Cardiac muscle cell (in vitro differentiated cells and primary cell): ENCODE measurements around the gene GSTA2. TPM values are rescaled to one million over a fixed set of nuclear protein-coding genes. Genes with fewer than 3 reads are reported as not detected.

ENCODE experiments used
- DNase-seq, 2 donors: peaks; one replicate each; pipeline versions ENCODE4 v3.0.0 to v3.0.0-alpha.2; 2010 to 2017; ENCODE audit warnings: low read depth in 1 of 2, low spot score in 1 of 2
- H3K27ac ChIP-seq: fragments of 200-600 bp; sonication (generic); 2 replicates; pipeline ENCODE4 v1.5.1; 2016
- H3K27me3 ChIP-seq: fragments of 200-600 bp; sonication (generic); 2 replicates; pipeline ENCODE4 v1.6.0; 2016; ENCODE audit warnings: control low read depth
- H3K36me3 ChIP-seq: fragments of 200-600 bp; sonication (generic); 2 replicates; pipeline ENCODE4 v1.5.1; 2016; ENCODE audit warnings: control low read depth
- H3K4me1 ChIP-seq: fragments of 200-600 bp; sonication (generic); 2 replicates; pipeline ENCODE4 v1.8.1; 2017; ENCODE audit warnings: low read depth, mild to moderate bottlenecking, mixed run types
- H3K4me3 ChIP-seq: fragments of 200-600 bp; sonication (generic); 2 replicates; pipeline ENCODE4 v1.5.1; 2016; ENCODE audit warnings: mild to moderate bottlenecking
- H3K9me3 ChIP-seq: fragments of 200-600 bp; sonication (generic); 2 replicates; pipeline ENCODE4 v1.5.1; 2017; ENCODE audit warnings: low read depth, mild to moderate bottlenecking, control low read depth
- polyA plus RNA-seq: library from polyadenylated mRNA; unstranded; fragments of >200 nt; fragmentation: Nextera tagmentation; extraction: Ambion mirVana; gene quantifications from 2 replicates; pipeline ENCODE4 v1.2.1, GENCODE V29; 2016
- total RNA-seq: library from RNA; depleted of rRNA; stranded (reverse); fragments of >200 nt; gene quantifications from 2 replicates; pipeline ENCODE4 v1.2.3, GENCODE V29; 2016
- TF ChIP-seq, protein P1 (sequence below): IDR thresholded peaks from 2 replicates; pipeline ENCODE4 v1.5.1; 2012; ENCODE audit warnings: low read depth, mild to moderate bottlenecking, low read length

The GSTA2 gene
- total and polyA plus RNA-seq, 2 experiments from 2014 or later, result 0.24 TPM; not detected in 1

DNA sequence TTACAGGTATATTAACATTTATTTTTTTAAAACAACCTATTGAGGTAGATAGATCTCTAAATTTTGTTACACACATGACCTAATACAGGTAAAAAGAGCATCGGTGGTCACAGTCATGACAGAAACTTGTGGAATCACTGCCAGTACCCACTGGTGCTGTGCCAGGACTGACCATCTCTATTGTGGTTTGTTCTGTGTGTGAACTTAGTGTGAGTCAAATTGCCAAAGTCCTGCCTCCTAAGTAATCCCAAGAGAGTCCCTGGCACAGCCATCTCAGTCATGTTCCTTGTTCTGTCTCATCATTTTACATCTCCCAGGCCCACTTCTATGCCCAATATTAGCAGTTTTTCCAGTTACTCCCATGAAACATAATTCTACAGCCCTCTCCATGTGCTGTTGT, 21.4 kb downstream of the GSTA2 start:
- Histone ChIP-seq H3K36me3 (no peaks in the 10 kb centered on the region), H3K4me1 (no peaks in the 10 kb centered on the region), H3K9me3 (no peaks in the 10 kb centered on the region), H3K27me3 (no peaks in the 10 kb centered on the region), H3K4me3 (no peak overlapping the region), H3K27ac (no peak overlapping the region)
- no peak for DNase-seq
- TF ChIP-seq, protein P1, sequence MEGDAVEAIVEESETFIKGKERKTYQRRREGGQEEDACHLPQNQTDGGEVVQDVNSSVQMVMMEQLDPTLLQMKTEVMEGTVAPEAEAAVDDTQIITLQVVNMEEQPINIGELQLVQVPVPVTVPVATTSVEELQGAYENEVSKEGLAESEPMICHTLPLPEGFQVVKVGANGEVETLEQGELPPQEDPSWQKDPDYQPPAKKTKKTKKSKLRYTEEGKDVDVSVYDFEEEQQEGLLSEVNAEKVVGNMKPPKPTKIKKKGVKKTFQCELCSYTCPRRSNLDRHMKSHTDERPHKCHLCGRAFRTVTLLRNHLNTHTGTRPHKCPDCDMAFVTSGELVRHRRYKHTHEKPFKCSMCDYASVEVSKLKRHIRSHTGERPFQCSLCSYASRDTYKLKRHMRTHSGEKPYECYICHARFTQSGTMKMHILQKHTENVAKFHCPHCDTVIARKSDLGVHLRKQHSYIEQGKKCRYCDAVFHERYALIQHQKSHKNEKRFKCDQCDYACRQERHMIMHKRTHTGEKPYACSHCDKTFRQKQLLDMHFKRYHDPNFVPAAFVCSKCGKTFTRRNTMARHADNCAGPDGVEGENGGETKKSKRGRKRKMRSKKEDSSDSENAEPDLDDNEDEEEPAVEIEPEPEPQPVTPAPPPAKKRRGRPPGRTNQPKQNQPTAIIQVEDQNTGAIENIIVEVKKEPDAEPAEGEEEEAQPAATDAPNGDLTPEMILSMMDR, result no peak

DNA sequence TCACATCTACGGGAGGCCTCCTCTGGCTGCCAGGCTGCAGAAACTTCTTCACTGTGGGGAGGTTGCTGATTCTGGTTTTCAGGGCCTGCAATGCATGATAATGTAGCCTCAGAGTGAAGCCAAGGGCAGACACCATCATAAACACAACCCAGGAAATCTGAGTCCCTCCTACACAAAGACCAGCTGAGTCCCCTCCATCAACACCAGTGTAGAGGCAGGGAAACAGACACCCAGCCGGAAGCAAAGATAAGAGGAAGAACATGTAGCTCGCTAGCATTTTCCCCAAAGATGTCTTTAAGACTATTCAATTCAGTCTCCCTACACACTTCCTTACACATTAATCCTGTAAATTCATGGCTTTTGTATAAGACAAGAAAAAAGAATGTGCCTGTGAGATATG, 23.6 kb downstream of the GSTA2 start:
- DNase-seq, result peak in 1 of 2 donors; percentile 56
- TF ChIP-seq, protein P1, result no peak
- H3K9me3 ChIP-seq, result no peaks in the 10 kb centered on the region
- no peak overlapping the region for H3K4me3 ChIP-seq
- H3K36me3 ChIP-seq, result no peaks in the 10 kb centered on the region
- no peaks in the 10 kb centered on the region for H3K27me3 ChIP-seq
- no peak overlapping the region for H3K27ac ChIP-seq
- no peaks in the 10 kb centered on the region for H3K4me1 ChIP-seq

DNA sequence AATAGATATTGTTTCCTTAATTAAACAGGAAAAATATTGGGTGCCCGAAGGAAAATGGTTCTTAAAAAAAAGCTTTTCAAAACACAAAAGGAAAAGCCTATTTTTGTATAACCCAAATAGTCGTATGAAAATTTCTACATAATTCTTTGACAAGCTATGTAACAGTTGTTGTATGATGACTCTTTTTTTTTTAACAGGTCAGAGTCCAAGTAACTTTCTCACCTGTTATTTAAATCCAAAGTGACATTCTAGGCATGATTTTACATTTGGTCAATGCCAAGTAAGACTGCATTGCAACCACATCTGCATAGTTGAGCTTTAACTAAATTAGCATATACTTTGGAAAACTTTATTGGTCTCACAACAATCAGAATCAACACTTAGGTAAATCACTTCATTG, 24.1 kb downstream of the GSTA2 start:
- Histone ChIP-seq H3K27ac (no peak overlapping the region), H3K36me3 (no peaks in the 10 kb centered on the region), H3K4me3 (no peak overlapping the region), H3K9me3 (no peaks in the 10 kb centered on the region), H3K4me1 (no peaks in the 10 kb centered on the region), H3K27me3 (no peaks in the 10 kb centered on the region)
- TF ChIP-seq, protein P1, result no peak
- DNase-seq, result no peak

DNA sequence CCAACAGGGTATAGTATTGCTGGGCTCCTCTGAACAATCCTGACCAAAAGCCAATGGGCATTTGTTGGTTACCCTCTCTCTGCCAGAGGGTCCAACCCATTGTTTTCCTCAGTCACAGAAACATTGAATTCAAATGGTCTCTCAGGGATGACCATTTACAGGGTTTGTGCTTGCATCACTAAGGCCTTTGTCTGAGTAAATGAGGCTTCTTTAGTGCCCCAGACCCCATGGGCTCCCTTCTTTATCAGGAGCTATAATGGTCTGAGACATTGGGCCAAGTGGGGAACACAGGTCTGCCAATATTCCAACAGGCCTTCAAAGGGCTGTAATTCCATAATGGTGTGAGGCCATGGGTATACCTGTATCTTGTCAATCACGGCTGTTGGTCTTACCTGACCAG, 27.1 kb downstream of the GSTA2 start:
- Histone ChIP-seq H3K4me3 (no peak overlapping the region), H3K9me3 (no peaks in the 10 kb centered on the region), H3K4me1 (no peaks in the 10 kb centered on the region), H3K27ac (no peak overlapping the region), H3K36me3 (no peaks in the 10 kb centered on the region), H3K27me3 (no peaks in the 10 kb centered on the region)
- no peak for DNase-seq
- TF ChIP-seq, protein P1, result no peak

DNA sequence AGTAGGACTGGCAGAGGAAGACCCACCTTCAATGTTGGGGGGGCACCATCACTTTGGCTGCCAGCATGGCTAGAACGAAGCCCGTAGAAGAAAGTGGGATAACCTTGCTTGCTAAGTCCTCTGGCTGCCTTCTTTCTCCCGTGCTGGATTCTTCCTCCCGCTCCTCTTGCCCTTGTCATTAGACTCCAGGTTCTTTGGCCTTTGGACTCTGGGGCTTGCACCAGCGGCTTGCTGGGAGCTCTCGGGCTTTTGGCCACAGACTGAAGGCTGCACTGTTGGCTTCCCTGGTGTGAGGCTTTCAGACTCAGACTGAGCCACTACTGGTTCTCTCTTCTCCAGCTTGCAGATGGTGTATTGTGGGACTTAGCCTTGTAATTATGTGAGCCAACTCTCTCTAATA, 28.2 kb downstream of the GSTA2 start:
- H3K4me1 ChIP-seq, result no peaks in the 10 kb centered on the region
- no peaks in the 10 kb centered on the region for H3K27me3 ChIP-seq
- no peaks in the 10 kb centered on the region for H3K36me3 ChIP-seq
- TF ChIP-seq, protein P1, result no peak
- no peak overlapping the region for H3K4me3 ChIP-seq
- no peaks in the 10 kb centered on the region for H3K9me3 ChIP-seq
- no peak for DNase-seq
- no peak overlapping the region for H3K27ac ChIP-seq

DNA sequence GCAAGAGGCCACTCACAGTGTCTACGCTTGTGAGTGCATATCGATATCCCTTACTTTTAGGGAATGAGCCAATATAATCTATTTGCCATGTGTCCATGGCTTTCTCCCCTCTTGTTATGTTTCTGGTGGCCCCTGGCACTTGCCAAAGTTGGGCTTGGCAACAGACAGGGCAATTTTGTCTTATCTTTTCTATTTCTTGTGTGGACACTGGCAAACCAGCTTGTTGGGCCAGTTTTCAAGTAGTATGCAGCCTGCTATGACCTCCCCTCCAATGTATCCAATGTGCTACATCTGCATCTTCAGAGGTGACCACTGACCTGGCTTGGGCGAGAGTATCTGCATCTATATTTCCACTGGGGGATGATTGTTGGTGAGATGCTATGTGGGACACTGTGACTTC, 29.2 kb downstream of the GSTA2 start:
- Histone ChIP-seq H3K36me3 (no peaks in the 10 kb centered on the region), H3K27me3 (no peaks in the 10 kb centered on the region), H3K4me1 (no peaks in the 10 kb centered on the region), H3K4me3 (no peak overlapping the region), H3K27ac (no peak overlapping the region), H3K9me3 (no peaks in the 10 kb centered on the region)
- DNase-seq, result no peak
- TF ChIP-seq, protein P1, result no peak
